Trophoblast cell (in vitro differentiated cells and primary cell): Measurements from ENCODE around the gene PSTPIP1.

Source experiments
- DNase-seq, 2 donors: peaks; one replicate each; pipeline ENCODE4 v3.0.0-alpha.2; 2016
- H2AFZ ChIP-seq: 2 replicates; pipeline ENCODE4 v1.6.1; 2013; ENCODE audit warnings: low read length, moderate library complexity, mild to moderate bottlenecking; ENCODE audit not compliant: insufficient read depth, poor library complexity
- H2AK5ac ChIP-seq: 2 replicates; pipeline ENCODE4 v1.6.1; 2013; ENCODE audit warnings: mild to moderate bottlenecking, low read length
- H2BK120ac ChIP-seq: 2 replicates; pipeline ENCODE4 v1.6.1; 2013; ENCODE audit warnings: low read length, mild to moderate bottlenecking, moderate library complexity; ENCODE audit not compliant: insufficient read depth, poor library complexity
- H2BK12ac ChIP-seq: 2 replicates; pipeline ENCODE4 v1.6.1; 2013; ENCODE audit warnings: mild to moderate bottlenecking, low read length, moderate library complexity
- H2BK5ac ChIP-seq: 2 replicates; pipeline ENCODE4 v1.6.1; 2013; ENCODE audit warnings: low read length, low read depth, moderate library complexity, mild to moderate bottlenecking; ENCODE audit not compliant: poor library complexity
- H3K14ac ChIP-seq: 2 replicates; pipeline ENCODE4 v1.6.1; 2013; ENCODE audit warnings: mild to moderate bottlenecking, low read length
- H3K18ac ChIP-seq: 2 replicates; pipeline ENCODE4 v1.6.1; 2013; ENCODE audit warnings: mild to moderate bottlenecking, low read length
- H3K23ac ChIP-seq: 2 replicates; pipeline ENCODE4 v1.6.1; 2013; ENCODE audit warnings: low read length
- H3K27ac ChIP-seq: 2 replicates; pipeline ENCODE4 v1.5.1; 2013; ENCODE audit warnings: low read depth, mild to moderate bottlenecking, inconsistent platforms, low read length, moderate library complexity
- H3K27me3 ChIP-seq: 2 replicates; pipeline ENCODE4 v1.6.1; 2013; ENCODE audit warnings: inconsistent platforms, mild to moderate bottlenecking, low read length, moderate library complexity; ENCODE audit not compliant: insufficient read depth
- H3K36me3 ChIP-seq, 2 experiments: 1 replicate in 1 of 2; 2 replicates in 1 of 2; pipeline ENCODE4 v1.6.1; 2013; ENCODE audit warnings: low read length in 2 of 2, mild to moderate bottlenecking in 2 of 2, moderate library complexity in 1 of 2; ENCODE audit not compliant: insufficient read depth in 2 of 2, control insufficient read depth in 1 of 2
- H3K4ac ChIP-seq: 2 replicates; pipeline ENCODE4 v1.6.1; 2013; ENCODE audit warnings: low read depth, mild to moderate bottlenecking, low read length, moderate library complexity
- H3K4me1 ChIP-seq, 2 experiments: 1 replicate in 1 of 2; 2 replicates in 1 of 2; pipeline ENCODE4 v1.6.1; 2013; ENCODE audit warnings: low read length in 2 of 2, mild to moderate bottlenecking in 2 of 2, moderate library complexity in 1 of 2; ENCODE audit not compliant: insufficient read depth in 2 of 2, control insufficient read depth in 1 of 2
- H3K4me2 ChIP-seq: 2 replicates; pipeline ENCODE4 v1.6.1; 2013; ENCODE audit warnings: inconsistent platforms, mild to moderate bottlenecking, low read length, moderate library complexity
- H3K4me3 ChIP-seq: 2 replicates; pipeline ENCODE4 v1.5.1; 2013; ENCODE audit warnings: mild to moderate bottlenecking, low read depth, low read length, inconsistent platforms
- H3K79me1 ChIP-seq: one replicate; pipeline ENCODE4 v1.6.1; 2013; ENCODE audit warnings: low read length
- H3K79me2 ChIP-seq: 2 replicates; pipeline ENCODE4 v1.6.1; 2013; ENCODE audit warnings: low read length, mild to moderate bottlenecking; ENCODE audit not compliant: control insufficient read depth, insufficient read depth, poor library complexity
- H3K9ac ChIP-seq: 2 replicates; pipeline ENCODE4 v1.6.1; 2013; ENCODE audit warnings: mild to moderate bottlenecking, low read length
- H3K9me3 ChIP-seq: 2 replicates; pipeline ENCODE4 v1.6.1; 2013; ENCODE audit warnings: low read depth, mild to moderate bottlenecking, control low read depth, inconsistent platforms, low read length; ENCODE audit not compliant: insufficient read depth
- H4K12ac ChIP-seq: 2 replicates; pipeline ENCODE4 v1.6.1; 2013; ENCODE audit warnings: low read depth, mild to moderate bottlenecking, low read length, moderate library complexity
- H4K8ac ChIP-seq: 2 replicates; pipeline ENCODE4 v1.6.1; 2013; ENCODE audit warnings: low read depth, mild to moderate bottlenecking, low read length, moderate library complexity
- H4K91ac ChIP-seq: one replicate; pipeline ENCODE4 v1.6.1; 2013; ENCODE audit warnings: low read depth, mild to moderate bottlenecking, low read length, moderate library complexity
- WGBS: extraction: QIAGEN DNeasy Blood & Tissue Kit; methylation state at CpG from one replicate; pipeline ENCODE4 v1.1.7; 2013; ENCODE audit warnings: missing lambda C conversion rate; ENCODE audit not compliant: insufficient read length, insufficient coverage; ENCODE audit errors: extremely low coverage; 5-methylcytosine and 5-hydroxymethylcytosine counted together

PSTPIP1 gene

GRCh38 chr15:77070180-77070494, 75.2 kb downstream of the PSTPIP1 start:
- no peaks in the 10 kb centered on the region for H3K36me3 ChIP-seq
- H3K14ac ChIP-seq = peak overlapping the region; percentile 75

GRCh38 chr15:77070495-77071304, 75.8 kb downstream of the PSTPIP1 start, which contains the start of gene TSPAN3:
TSS of gene TSPAN3 (minus strand) at chr15:77071109. CDS start at chr15:77070954, 155 bp downstream.
- Histone ChIP-seq H3K79me2 (peaks cover 4% of the 10 kb centered on the region), H3K4me1 (peaks cover 0 to 5% of the 10 kb centered on the region in 2 experiments), H2AFZ (peak within 1 kb of the TSS; percentile 82), H3K4ac (peak within 1 kb of the TSS; percentile 78), H3K9me3 (no peaks in the 10 kb centered on the region), H2AK5ac (no peak within 1 kb of the TSS), H3K27me3 (no peaks in the 10 kb centered on the region), H3K14ac (peak within 1 kb of the TSS; percentile 75), H3K79me1 (peaks cover 2% of the 10 kb centered on the region), H2BK5ac (peak within 1 kb of the TSS; percentile 46), H4K8ac (peak within 1 kb of the TSS; percentile 84), H3K4me3 (peak within 1 kb of the TSS; percentile 90), H3K23ac (no peak within 1 kb of the TSS), H4K12ac (peak within 1 kb of the TSS; percentile 44), H3K4me2 (peak within 1 kb of the TSS; percentile 97), H2BK12ac (no peak within 1 kb of the TSS), H3K18ac (peak within 1 kb of the TSS; percentile 68), H4K91ac (peak within 1 kb of the TSS; percentile 70), H3K36me3 (no peaks in the 10 kb centered on the region), H3K9ac (peak within 1 kb of the TSS; percentile 96), H3K27ac (peak within 1 kb of the TSS; percentile 61), H2BK120ac (peak within 1 kb of the TSS; percentile 38)
- peak; percentile 88 to 94 for DNase-seq
- no CpG with 5 or more reads among the region's 97 CpGs for whole genome bisulfite sequencing

More at GRCh38 chr15:77070180-77070494, 75.2 kb downstream of the PSTPIP1 start:
- peak overlapping the region; percentile 97 for H3K4me2 ChIP-seq
- H2AK5ac ChIP-seq = no peak overlapping the region
- no peak overlapping the region for H4K91ac ChIP-seq
- H3K23ac ChIP-seq = no peak overlapping the region
- H3K4me3 ChIP-seq = peak overlapping the region; percentile 90
- H3K18ac ChIP-seq = peak overlapping the region; percentile 68
- no peak for DNase-seq
- H4K8ac ChIP-seq = peak overlapping the region; percentile 81
- peaks cover 0 to 5% of the 10 kb centered on the region in 2 experiments for H3K4me1 ChIP-seq
- H3K4ac ChIP-seq = peak overlapping the region; percentile 78
- H3K79me1 ChIP-seq = peaks cover 2% of the 10 kb centered on the region
- H3K9ac ChIP-seq = peak overlapping the region; percentile 96
- H2BK12ac ChIP-seq = no peak overlapping the region
- no peak overlapping the region for H3K27ac ChIP-seq
- H3K27me3 ChIP-seq = no peaks in the 10 kb centered on the region
- peak overlapping the region; percentile 44 for H4K12ac ChIP-seq
- peak overlapping the region; percentile 38 for H2BK120ac ChIP-seq
- no peaks in the 10 kb centered on the region for H3K9me3 ChIP-seq
- H2BK5ac ChIP-seq = peak overlapping the region; percentile 32
- WGBS = no CpG with 5 or more reads among the region's 18 CpGs
- peak overlapping the region; percentile 82 for H2AFZ ChIP-seq
- H3K79me2 ChIP-seq = peaks cover 4% of the 10 kb centered on the region

- H2BK120ac ChIP-seq = no peak overlapping the region
- no peak overlapping the region for H4K91ac ChIP-seq
- no peak overlapping the region for H2BK12ac ChIP-seq
- H3K4me3 ChIP-seq = no peak overlapping the region
- H3K23ac ChIP-seq = no peak overlapping the region
- H4K12ac ChIP-seq = no peak overlapping the region
- no peak overlapping the region for H3K14ac ChIP-seq
- no peak for DNase-seq
- H3K4ac ChIP-seq = no peak overlapping the region
- no CpG with 5 or more reads among the region's 15 CpGs for WGBS
- H3K36me3 ChIP-seq = no peaks in the 10 kb centered on the region
- H2AK5ac ChIP-seq = no peak overlapping the region
- H3K27me3 ChIP-seq = no peaks in the 10 kb centered on the region
- H3K4me2 ChIP-seq = no peak overlapping the region
- peaks cover 0 to 5% of the 10 kb centered on the region in 2 experiments for H3K4me1 ChIP-seq
- H3K9ac ChIP-seq = no peak overlapping the region
- H3K79me1 ChIP-seq = peaks cover 2% of the 10 kb centered on the region
- no peak overlapping the region for H3K18ac ChIP-seq
- H3K9me3 ChIP-seq = no peaks in the 10 kb centered on the region
- H2BK5ac ChIP-seq = no peak overlapping the region
- no peak overlapping the region for H4K8ac ChIP-seq
- H2AFZ ChIP-seq = no peak overlapping the region
- H3K79me2 ChIP-seq = peaks cover 4% of the 10 kb centered on the region
- H3K27ac ChIP-seq = no peak overlapping the region
These were observed 76.6 kb downstream of the PSTPIP1 start for GRCh38 chr15:77071305-77072223.

GRCh38 chr15:77074350-77074749, 79.4 kb downstream of the PSTPIP1 start:
- no peak overlapping the region for H3K14ac ChIP-seq
- no peak overlapping the region for H2BK5ac ChIP-seq
- no peaks in the 10 kb centered on the region for H3K9me3 ChIP-seq
- no peak overlapping the region for H3K4me3 ChIP-seq
- no peak overlapping the region for H3K27ac ChIP-seq
- H2BK120ac ChIP-seq = no peak overlapping the region
- peaks cover 4% of the 10 kb centered on the region for H3K79me2 ChIP-seq
- H4K91ac ChIP-seq = no peak overlapping the region
- H3K4me2 ChIP-seq = no peak overlapping the region
- no CpG with 5 or more reads among the region's 2 CpGs for WGBS
- no peaks in the 10 kb centered on the region for H3K27me3 ChIP-seq
- H3K9ac ChIP-seq = no peak overlapping the region
- H3K23ac ChIP-seq = no peak overlapping the region
- no peak overlapping the region for H2BK12ac ChIP-seq
- H4K12ac ChIP-seq = no peak overlapping the region
- H2AK5ac ChIP-seq = no peak overlapping the region
- peaks cover 2% of the 10 kb centered on the region for H3K79me1 ChIP-seq
- no peaks in the 10 kb centered on the region for H3K36me3 ChIP-seq
- no peak overlapping the region for H3K18ac ChIP-seq
- peaks cover 0 to 5% of the 10 kb centered on the region in 2 experiments for H3K4me1 ChIP-seq
- no peak overlapping the region for H4K8ac ChIP-seq
- no peak overlapping the region for H3K4ac ChIP-seq
- H2AFZ ChIP-seq = no peak overlapping the region
- no peak for DNase-seq
